Nephron (organoid): ENCODE data around the gene UTY.

Experiments
- H3K27ac Mint-ChIP-seq, 3 experiments: 2 replicates each; pipeline ENCODE4 v1.8.0; 2020; ENCODE audit warnings: mixed read lengths in 3 of 3, mild to moderate bottlenecking in 2 of 3, moderate library complexity in 1 of 3
- H3K27me3 Mint-ChIP-seq: 2 replicates; pipeline ENCODE4 v1.8.0; 2021; ENCODE audit warnings: low read depth, mild to moderate bottlenecking, moderate library complexity, mixed read lengths
- H3K36me3 Mint-ChIP-seq: 2 replicates; pipeline ENCODE4 v1.8.0; 2020; ENCODE audit warnings: low read depth, mixed read lengths
- H3K4me1 Mint-ChIP-seq: 2 replicates; pipeline ENCODE4 v1.8.0; 2020; ENCODE audit warnings: mixed read lengths
- H3K4me3 Mint-ChIP-seq, 3 experiments: 2 replicates each; pipeline ENCODE4 v1.8.0; 2020; ENCODE audit warnings: mild to moderate bottlenecking in 3 of 3, mixed read lengths in 3 of 3, moderate library complexity in 2 of 3
- H3K9me3 Mint-ChIP-seq: 2 replicates; pipeline ENCODE4 v1.8.0; 2020; ENCODE audit warnings: mixed read lengths
- TF ChIP-seq, protein P1 (sequence below), 3 experiments: fragments of 200-600 bp; sonication (generic); IDR thresholded peaks; one replicate each; pipeline ENCODE4 v1.5.0; 2021; ENCODE audit warnings: antibody characterized with exemption in 3 of 3; ENCODE audit not compliant: unreplicated experiment in 3 of 3

Gene UTY

GRCh38 chrY:13312966-13313365, 166.9 kb downstream of the UTY start:
- TF ChIP-seq, protein P1, sequence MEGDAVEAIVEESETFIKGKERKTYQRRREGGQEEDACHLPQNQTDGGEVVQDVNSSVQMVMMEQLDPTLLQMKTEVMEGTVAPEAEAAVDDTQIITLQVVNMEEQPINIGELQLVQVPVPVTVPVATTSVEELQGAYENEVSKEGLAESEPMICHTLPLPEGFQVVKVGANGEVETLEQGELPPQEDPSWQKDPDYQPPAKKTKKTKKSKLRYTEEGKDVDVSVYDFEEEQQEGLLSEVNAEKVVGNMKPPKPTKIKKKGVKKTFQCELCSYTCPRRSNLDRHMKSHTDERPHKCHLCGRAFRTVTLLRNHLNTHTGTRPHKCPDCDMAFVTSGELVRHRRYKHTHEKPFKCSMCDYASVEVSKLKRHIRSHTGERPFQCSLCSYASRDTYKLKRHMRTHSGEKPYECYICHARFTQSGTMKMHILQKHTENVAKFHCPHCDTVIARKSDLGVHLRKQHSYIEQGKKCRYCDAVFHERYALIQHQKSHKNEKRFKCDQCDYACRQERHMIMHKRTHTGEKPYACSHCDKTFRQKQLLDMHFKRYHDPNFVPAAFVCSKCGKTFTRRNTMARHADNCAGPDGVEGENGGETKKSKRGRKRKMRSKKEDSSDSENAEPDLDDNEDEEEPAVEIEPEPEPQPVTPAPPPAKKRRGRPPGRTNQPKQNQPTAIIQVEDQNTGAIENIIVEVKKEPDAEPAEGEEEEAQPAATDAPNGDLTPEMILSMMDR (IDR thresholded peaks at IDR 0.05; ENCODE audit: unreplicated experiment in 3 of 3): no peak
- no peaks in the 10 kb centered on the region for H3K9me3 Mint-ChIP-seq
- no peaks in the 10 kb centered on the region for H3K36me3 Mint-ChIP-seq
- no peak overlapping the region for H3K27ac Mint-ChIP-seq
- H3K27me3 Mint-ChIP-seq: no peaks in the 10 kb centered on the region
- H3K4me3 Mint-ChIP-seq: no peak overlapping the region
- no peaks in the 10 kb centered on the region for H3K4me1 Mint-ChIP-seq

GRCh38 chrY:13307959-13308358, 171.9 kb downstream of the UTY start:
- H3K27ac Mint-ChIP-seq: no peak overlapping the region
- no peak overlapping the region for H3K4me3 Mint-ChIP-seq
- H3K27me3 Mint-ChIP-seq: no peaks in the 10 kb centered on the region
- TF ChIP-seq, protein P1 (IDR thresholded peaks at IDR 0.05; ENCODE audit: unreplicated experiment in 3 of 3): no peak
- H3K4me1 Mint-ChIP-seq: no peaks in the 10 kb centered on the region
- no peaks in the 10 kb centered on the region for H3K36me3 Mint-ChIP-seq
- H3K9me3 Mint-ChIP-seq: no peaks in the 10 kb centered on the region

GRCh38 chrY:13300795-13301194, 179.0 kb downstream of the UTY start:
- Mint-ChIP-seq H3K27me3 (no peaks in the 10 kb centered on the region), H3K27ac (no peak overlapping the region), H3K4me3 (no peak overlapping the region), H3K9me3 (no peaks in the 10 kb centered on the region), H3K36me3 (no peaks in the 10 kb centered on the region), H3K4me1 (no peaks in the 10 kb centered on the region)
- TF ChIP-seq, protein P1 (IDR thresholded peaks at IDR 0.05; ENCODE audit: unreplicated experiment in 3 of 3): no peak

- no peaks in the 10 kb centered on the region for H3K4me1 Mint-ChIP-seq
- TF ChIP-seq, protein P1 (IDR thresholded peaks at IDR 0.05; ENCODE audit: unreplicated experiment in 3 of 3): no peak
Measured at GRCh38 chrY:13299411-13299810, 180.4 kb downstream of the UTY start.

GRCh38 chrY:13296176-13296890, 183.5 kb downstream of the UTY start:
- Mint-ChIP-seq H3K27me3 (no peaks in the 10 kb centered on the region), H3K27ac (no peak overlapping the region), H3K9me3 (no peaks in the 10 kb centered on the region), H3K4me3 (no peak overlapping the region), H3K4me1 (no peaks in the 10 kb centered on the region), H3K36me3 (no peaks in the 10 kb centered on the region)
- TF ChIP-seq, protein P1 (IDR thresholded peaks at IDR 0.05; ENCODE audit: unreplicated experiment in 3 of 3): no peak

More at GRCh38 chrY:13299411-13299810, 180.4 kb downstream of the UTY start:
- Mint-ChIP-seq H3K27ac (no peak overlapping the region), H3K27me3 (no peaks in the 10 kb centered on the region), H3K4me3 (no peak overlapping the region), H3K9me3 (no peaks in the 10 kb centered on the region), H3K36me3 (no peaks in the 10 kb centered on the region)

GRCh38 chrY:13295026-13295425, 184.8 kb downstream of the UTY start:
- Mint-ChIP-seq H3K27me3 (no peaks in the 10 kb centered on the region), H3K27ac (no peak overlapping the region), H3K4me3 (no peak overlapping the region), H3K9me3 (no peaks in the 10 kb centered on the region), H3K36me3 (no peaks in the 10 kb centered on the region), H3K4me1 (no peaks in the 10 kb centered on the region)
- TF ChIP-seq, protein P1 (IDR thresholded peaks at IDR 0.05; ENCODE audit: unreplicated experiment in 3 of 3): no peak
